NCI-H187 (cell line): ENCODE results near the gene MTA2.
A peak's percentile ranks its signal among the peaks of the same experiment; 100 is the strongest.
"Not testable (repeated sequence)": the region's sequence is repeated elsewhere in the genome, so short reads cannot be mapped to it uniquely, and the experiment has no call there.

Source experiments
- DNase-seq, 2 experiments: peaks; one replicate each; lab custom pipeline; 2025; lab: John Stamatoyannopoulos, UW

MTA2 gene

DNA sequence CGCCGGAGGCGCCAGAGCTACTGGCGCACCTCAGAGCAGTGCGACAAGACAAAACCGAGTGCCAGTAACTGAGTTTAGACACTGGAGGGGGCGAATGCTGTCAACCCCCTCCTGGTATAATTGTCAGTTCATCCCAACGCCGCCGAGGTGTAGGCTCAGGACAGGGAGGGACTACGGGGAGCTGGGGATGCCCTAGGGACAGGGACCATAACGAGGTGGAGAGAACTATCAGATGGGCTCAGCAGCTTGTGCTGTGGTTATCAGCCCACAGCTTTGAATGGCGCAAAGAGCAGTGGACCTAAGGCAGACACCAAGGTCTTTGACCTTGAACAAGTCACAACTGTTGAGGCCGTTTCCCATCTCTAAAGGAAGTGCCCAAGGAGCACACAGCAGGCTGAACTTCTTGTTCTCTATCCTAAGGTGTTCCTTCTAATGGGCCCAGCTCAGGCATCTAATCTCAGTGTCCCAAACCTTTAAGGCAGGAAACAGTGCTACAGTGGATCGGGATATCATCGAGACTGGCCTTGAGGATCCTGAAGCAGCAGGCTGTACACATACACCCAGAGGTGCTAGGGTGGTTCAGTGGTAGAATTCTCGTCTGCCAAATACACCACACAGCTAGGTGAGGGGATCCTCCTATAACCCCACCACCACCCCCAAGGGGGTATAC is 9.4 kb downstream of the MTA2 start:
- no peak for DNase-seq

DNA sequence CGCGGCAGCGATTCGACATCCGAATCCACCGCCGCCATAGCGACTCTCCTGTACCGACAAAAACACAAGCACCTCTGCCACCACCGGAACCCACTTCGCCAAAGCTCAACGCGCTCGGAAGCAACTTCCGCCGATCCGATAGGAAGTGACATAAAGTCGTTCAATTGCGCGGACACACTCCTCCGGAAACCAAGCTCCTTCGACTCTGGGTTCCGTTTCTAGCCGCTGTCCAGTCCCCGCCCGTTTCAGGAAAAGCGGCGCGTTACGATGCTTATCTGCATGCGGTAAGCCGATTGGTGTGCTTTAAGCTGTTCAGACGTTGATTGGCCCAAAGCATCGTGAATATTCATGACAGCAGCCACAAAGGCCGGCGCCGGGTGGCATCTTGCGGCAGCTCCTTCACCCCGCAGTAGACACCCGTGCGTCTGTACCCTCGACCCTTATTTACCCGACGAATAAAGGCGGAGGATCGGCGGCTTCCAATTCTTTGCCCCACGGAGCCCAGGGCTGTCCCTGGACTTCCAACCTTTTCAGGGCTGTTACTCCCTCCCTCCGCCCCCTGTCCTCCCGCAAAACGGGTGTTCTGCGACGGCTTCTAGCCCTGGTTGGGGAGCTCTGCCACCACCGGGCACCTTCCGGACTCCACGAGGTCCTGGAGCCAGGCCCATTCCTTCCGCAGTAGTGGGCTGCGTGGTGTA is 10.1 kb downstream of the MTA2 start, which contains the start of gene TUT1:
Gene TUT1, minus strand, starts transcription at position 76 of the 698 bp plus-strand sequence. Its CDS starts 38 bp downstream, at position 38.
- DNase-seq = peak; percentile 96 to 97

DNA sequence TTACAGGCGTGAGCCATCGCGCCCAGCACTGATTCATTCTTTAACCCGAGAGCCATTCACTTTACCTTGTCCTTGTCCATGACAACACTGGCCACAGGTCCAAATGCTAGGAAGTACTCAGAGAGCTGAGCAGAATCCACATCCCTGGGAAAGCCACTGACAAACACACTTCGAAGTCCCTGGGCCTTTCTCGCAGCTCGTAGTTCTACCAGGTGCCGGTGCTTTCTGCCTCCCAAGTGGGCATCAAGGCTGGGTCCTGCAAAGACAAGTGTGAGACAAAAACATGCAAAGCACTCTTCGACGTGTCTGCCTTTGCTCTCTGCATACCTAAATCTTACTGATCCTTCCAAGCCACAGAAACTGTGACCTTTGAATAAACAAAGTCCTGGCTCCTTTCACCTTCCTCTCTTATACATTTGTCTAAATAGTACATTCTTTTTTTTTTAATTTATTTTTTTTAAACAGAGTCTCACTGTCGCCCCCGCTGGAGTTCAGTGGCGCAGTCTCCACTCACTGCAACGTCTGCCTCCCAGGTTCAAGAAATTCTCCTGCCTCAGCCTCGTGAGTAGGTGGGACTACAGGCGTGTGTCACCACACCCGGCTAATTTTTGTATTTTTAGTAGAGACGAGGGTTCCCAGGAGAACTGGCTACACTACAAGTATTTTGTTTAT is 12.6 kb downstream of the MTA2 start:
- no peak for DNase-seq

DNA sequence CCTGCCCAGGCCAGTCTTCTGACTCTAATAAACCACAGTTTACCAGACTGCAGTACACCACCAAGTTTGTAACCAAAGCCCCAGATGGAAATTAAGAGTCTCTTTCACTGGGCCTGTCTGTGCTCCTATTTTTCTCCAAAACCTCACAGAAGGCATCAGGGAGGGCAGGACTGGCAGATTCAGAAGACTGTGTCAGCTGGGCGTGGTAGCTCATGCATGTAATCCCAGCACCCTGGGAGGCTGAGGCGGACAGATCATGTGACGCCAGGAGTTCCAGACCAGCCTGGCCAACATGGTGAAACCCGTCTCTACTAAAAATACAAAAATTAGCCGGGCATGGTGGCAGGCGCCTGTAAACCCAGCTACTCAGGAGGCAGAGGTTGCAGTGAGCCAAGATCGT is 16.3 kb downstream of the MTA2 start:
- not testable (repeated sequence) for DNase-seq

DNA sequence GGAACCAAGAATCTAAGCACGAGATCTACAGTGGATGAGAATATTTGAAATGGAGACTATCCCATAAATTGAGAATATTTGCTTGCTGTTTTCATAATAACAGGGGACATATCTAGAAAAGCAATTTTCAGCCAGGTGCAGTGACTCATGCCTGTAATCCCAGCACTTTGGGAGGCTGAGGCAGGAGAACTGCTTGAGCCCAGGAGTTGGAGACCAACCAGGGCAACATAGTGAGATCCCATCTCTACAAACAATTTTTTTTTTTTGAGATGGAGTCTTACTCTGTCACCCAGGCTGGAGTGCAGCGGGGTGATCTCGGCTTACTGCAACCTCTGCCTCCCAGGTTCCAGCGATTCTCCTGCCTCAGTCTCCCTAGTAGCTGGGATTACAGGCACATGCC is 19.9 kb downstream of the MTA2 start:
- DNase-seq = not testable (repeated sequence)

DNA sequence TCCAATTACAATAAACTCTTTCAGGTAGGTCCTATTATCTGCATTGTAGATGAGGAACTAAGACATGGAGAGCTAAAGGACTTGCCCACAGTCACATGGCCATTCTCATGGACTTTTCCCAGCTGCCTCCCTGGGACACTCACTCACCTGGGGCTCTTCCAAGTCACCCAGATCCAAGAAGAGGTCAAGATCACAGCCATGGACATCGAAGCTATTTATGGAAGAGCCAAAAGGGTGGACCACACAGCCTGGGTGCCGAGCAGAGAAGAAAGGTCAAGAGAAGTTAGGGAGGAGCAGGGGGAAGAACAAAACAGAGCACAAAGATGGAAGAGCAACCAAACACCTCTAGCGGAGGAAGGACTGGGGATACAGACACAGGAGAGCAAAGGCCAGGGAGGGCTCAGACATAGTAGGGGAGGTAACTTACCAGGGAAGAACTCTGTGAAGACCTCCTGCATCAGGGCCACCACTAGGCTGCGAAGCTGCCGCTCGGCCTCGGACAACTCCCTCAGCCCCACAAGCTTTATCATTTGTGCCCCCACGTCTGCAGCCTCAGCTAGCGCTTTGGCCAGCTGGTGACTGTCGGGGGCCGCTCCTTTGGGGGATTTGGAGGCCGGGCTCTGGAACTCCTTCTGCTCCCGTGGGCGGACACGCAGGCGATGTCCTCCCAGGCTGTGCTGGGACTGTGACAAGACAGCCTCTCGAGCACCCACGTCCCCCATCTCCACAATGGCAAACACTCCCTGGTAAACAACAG is 20.5 kb downstream of the MTA2 start:
- DNase-seq = no peak

DNA sequence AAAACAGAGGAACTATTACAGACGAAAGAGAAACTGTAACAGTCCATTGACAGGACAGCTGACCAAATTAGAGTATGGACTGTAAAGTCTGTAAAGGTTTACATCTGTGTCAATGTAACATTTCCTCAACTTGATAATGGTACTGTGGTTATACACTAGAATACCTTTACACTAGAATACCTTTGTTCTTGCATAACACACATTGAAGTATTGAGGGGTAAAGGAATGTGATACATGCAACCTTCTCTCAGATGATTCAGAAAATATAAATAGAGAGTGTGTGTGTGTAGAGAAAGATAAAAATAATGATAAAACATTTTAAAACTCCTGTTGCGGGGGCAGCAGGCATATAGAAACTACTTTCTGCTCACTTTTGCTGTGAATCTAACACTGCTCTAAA is 22.4 kb downstream of the MTA2 start:
- no peak for DNase-seq

DNA sequence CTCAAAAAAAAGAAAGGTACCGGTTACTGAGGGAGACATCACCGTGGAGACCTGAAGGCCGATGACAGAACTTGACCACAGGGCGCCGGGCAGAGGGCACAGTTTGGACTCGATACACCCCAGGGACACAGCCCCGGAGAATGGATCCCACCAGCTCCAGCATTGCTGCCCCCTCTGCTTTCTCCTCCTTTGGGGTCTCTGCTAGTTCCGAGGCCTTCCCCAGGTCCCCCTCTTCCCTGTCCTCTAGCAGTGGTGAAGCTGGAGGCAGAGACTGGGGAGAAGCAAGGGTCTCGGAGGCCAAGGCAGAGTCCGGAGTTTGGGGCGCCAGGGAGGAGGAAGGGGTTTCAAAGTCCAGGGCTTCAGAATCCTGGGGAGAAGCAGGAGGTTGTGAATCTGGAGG is 23.1 kb downstream of the MTA2 start:
- no peak for DNase-seq

DNA sequence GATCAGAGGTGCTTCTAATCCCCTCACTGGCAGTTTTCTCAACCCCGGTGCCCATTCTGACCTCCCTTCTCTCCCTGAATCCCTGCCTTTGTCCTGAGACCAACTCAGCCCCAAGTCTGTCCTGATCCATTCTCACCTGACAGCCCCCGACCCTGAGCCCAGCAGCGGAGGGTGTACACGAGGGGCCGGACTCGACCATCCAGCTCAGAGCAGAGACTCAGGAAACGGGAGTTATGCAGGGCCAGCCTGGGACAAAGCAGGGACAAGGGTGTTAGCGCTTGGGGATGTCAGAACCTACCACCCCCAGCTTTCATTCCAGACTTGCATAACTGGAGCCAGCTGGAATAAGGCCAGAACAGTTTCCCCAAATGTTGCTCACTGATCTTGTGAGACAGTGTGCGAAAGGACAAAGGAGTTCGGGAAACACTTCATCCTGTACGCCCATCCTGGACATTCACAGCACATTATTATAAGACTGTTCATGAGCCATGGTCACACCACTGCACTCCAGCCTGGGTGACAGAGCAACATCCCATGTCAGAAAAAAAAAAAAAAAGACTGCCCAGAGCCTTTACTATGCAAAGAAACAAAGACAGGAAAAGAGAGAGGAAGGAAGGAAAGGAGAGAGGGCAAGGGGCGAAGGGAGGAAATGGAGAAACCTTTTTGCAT is 24.5 kb downstream of the MTA2 start:
- no peak for DNase-seq

DNA sequence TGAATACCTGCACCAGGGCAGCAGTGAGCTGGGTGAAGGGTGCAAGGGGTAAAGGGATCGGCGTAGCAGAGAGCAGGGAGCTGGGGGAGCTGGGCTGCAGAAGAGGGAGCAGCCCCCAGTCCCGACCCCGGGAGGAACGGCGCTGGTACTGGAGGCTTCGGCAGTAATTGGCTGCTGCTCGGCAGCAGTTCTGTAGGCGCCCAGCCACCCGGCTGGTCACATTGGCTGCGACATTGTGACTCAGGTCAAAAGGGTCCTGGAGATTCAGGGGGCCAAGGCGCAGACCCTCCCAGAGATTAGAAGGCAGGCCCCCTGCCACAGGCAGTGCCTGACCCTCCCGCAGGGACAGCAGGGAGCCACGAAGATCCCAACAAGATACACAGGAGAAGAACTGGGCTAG is 25.8 kb downstream of the MTA2 start:
- DNase-seq = no peak

DNA sequence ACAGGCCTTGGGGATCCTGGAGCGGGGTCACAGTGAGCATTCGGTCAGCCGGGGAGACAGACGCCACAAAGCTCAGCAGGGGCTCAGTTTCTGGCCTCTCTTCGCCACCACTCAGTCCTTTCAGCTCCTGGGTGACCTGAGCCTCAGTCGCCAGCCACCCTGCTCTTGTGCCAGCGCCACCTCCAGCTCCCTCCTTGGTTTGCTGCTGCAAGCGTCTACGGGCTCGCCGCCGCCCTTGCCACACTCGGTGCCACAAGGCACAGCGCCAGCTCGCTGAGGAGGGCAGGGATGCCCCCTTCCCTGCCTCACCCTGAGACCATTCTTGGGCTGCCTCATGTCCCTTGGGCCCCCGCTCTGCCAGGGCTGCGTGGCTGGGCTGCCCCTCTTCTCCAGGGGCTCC is 26.5 kb downstream of the MTA2 start:
- no peak for DNase-seq

DNA sequence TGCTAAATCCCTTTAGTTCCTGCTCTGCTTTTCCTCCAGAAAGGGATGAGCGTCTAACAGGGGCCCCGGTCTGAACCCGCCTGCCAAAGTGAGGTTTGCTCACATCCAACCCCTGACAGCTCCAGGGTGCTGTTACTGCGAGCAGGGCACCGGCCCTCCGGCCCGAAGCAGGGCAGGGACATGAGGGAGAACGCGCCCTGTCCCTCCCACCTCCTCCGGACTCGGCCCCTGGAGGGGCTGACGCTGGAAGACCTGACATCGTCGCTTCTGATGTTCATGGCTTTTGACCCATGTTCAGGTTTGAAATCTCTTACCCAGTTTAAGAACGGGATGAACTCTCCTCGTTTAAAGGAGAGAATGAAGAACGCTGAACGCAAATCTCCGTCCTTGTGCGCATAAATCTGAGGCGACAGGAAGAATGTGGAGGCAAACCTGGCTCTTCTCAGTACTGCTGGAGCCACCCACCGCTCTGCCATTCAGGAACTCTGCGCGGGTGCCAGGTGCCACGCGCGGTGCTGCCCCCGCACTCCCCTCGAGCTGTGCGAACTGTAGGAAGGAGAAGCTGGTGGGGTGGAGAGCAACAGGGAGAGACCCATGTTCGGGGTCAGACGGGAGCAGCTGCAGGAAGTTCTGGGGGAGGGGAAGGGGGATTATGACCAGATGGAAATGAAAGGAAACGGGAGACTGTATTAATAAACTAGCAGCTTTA is 27.1 kb downstream of the MTA2 start:
- no peak for DNase-seq

DNA sequence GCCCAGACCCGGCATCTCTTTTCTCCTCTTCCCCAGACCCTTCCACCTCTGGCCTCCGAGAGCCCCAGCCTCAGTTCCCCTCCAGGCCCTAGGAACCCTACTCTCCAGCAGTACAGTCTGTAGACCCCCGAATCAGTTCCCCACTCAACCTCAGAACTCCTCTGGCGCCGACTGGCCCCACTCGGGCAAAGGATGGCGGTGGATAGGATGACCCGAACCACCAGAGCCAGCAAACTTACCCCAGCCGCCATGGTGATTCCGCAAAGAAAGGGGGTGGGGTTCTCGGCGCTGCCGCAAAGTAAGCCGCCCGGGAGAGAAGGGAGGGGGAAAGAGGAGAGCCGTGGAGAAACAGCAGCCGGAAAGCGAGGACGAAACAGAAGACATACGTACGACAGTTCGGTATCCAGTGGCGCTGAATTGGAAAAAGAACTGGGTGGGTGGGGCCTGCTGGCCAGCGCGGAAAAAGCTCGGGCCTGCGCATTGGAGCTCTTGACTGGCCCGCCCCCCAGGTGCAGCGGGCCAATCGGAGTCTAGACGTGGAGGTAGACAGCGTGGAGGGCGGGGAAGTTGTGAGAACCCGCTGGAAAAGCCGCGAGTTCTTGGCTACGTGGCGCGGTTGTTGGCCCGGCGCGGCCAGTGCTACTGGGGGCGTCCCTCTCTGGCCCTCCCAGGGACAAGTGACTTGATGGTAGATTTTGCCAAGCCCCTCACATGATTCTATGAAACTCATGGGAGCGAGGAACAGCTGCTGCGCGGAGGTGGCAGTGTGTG is 27.9 kb downstream of the MTA2 start, which contains the start of gene EEF1G:
Gene EEF1G, minus strand, starts transcription at position 300 of the 771 bp plus-strand sequence. Its CDS starts 49 bp downstream, at position 251.
- DNase-seq = peak; percentile 92 to 98

DNA sequence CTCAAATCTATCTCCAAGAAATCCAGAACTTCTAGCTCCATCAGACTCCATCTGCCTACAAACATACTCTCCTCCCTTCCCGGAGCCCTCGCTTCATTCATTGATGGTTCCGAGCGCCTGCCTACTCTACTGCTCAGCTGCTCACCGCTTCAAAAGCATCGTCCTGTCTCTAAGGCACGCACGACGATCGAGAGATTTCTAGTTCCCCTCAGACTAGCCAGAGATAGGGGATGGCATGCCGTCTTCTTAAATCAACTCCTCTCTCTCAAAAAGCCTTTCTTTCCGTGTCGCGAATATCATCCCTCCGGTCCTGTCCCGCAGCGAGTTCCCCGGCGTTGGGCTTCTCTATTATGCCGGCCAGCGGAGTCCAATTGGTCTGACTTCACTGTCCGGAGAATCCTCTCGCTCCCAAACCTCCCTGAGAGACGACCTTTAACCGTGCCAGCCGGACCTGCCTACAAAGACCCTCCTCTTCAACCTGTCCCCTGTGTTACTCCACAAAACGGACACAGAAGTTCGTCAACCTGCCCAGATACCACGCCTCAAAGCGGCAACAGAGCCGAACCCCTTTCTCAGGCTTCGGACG is 28.6 kb downstream of the MTA2 start:
- no peak for DNase-seq

DNA sequence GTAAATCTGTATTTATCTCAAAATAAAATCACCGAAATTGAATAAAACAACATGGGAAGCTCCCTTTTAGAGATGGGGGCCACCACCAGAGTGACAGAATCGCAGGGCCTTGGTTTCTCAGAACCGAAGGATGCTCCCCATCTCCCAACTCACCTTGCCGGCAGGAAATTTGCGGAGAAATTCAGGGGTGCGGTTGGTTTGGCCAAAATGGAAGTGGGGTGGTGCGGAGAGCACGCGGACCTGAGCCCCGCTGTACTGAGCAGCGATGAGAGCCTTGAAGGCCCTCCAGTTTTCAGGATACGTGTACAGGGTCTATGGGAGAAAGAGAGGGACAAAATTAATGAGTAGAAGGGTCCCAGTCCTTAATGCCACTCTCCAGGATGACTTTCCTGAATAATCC is 29.2 kb downstream of the MTA2 start:
- DNase-seq = no peak

DNA sequence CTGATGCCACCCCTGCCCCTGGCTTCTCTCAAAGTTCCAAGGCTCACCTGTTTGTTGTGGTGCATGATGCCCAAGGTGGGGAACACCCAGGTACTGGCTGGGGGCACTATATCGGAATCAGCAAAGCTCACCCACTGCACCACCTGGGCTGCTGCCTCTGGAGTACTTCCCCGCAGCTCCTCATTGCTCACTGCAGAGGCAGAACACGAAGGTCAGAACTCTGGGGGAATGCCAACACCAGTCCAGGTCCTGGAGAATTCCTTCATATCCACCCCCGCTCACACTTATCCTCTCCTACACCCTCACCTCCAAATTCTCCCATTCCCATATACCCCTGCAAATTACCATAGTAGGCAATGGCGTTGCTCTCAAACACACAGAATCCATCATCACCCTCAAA is 30.2 kb downstream of the MTA2 start:
- DNase-seq = not testable (repeated sequence)

DNA sequence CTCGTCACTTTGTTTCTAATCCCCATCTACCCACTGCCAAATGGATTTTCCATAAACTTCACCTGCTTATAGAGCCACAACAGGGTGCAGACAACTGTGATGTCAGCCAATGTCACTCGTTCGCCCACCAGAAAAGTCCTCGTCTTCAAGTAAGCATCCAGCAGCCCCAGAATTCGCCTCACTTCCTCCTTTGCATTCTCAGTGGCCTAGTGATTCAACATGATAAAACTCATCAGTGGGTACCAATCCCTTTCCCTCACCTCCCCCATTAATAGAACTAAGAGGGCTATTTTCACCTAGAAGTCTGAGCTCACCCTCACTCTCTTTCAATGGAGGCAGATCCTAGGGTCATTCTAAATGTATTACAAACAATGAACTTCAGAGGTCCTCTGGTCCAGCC is 30.8 kb downstream of the MTA2 start:
- DNase-seq = not testable (repeated sequence)

DNA sequence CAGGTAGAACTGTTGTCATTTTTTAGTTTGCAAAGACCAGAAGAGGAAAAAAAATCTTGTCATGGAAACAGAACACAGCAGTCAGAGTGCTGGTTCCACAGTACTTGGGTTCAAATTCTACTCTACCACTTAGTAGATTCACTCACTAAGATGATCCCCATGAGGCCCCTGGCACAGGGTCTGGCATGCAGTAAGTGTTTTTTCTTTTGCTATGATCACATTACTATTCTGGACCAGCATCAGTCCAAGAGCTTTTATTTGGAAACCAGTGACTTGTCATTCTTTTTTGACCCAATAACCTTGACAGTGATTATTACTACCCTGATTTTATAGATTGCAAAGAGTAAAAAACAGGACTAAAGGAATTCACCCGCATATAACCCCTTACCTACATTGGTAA is 32.1 kb downstream of the MTA2 start:
- no peak for DNase-seq

DNA sequence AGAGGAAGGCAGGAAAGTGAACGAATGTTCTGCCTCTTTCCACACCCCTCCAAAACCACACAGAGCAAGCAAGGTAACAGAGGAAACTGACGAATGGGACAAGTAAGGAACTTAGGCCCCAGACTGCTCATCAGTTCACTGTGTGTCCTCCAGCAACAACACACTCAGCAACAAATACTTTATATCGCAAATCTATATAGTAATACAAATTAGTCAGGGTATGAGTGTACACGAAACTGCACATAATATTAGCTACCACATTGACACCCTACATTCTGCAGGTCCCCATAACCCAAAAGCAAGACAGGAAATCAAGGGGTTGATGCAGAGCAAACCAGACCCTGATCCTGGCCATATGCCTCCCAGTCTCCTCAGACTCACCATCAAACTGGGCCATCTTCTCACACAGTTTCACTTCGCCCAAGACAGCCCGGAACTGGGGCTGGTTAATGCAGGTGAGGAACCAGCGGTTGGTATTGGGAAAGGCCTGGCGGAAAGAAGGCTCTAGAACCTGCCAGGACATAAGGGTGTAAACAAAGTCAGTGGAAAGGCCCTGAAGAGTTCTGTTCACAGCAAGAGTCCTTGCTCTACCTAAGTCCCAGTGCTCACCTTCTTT is 34.5 kb downstream of the MTA2 start:
- DNase-seq = no peak
